ENCODE results near the gene CACNA1D.

CACNA1D gene

GRCh38 chr3:53581671-53582070, 87.3 kb downstream of the CACNA1D start:
- no peak for DNase-seq

GRCh38 chr3:53583161-53583690, 88.8 kb downstream of the CACNA1D start:
- no peak for DNase-seq

- no peak for DNase-seq
Observed at GRCh38 chr3:53585049-53585448, 90.6 kb downstream of the CACNA1D start.

GRCh38 chr3:53585627-53586026, 91.2 kb downstream of the CACNA1D start:
- DNase-seq, result no peak

GRCh38 chr3:53588122-53588521, 93.7 kb downstream of the CACNA1D start:
- no peak for DNase-seq

GRCh38 chr3:53589201-53589600, 94.8 kb downstream of the CACNA1D start:
- DNase-seq, result no peak

GRCh38 chr3:53589806-53590205, 95.4 kb downstream of the CACNA1D start:
- no peak for DNase-seq

- DNase-seq, result no peak
Observed at GRCh38 chr3:53590606-53591005, 96.2 kb downstream of the CACNA1D start.

GRCh38 chr3:53591646-53592045, 97.2 kb downstream of the CACNA1D start:
- DNase-seq, result no peak

- DNase-seq, result no peak
Observed at GRCh38 chr3:53592862-53593261, 98.5 kb downstream of the CACNA1D start.

GRCh38 chr3:53593611-53594010, 99.2 kb downstream of the CACNA1D start:
- no peak for DNase-seq

- DNase-seq, result no peak
Observed at GRCh38 chr3:53594276-53594675, 99.9 kb downstream of the CACNA1D start.

- DNase-seq, result no peak
Observed at GRCh38 chr3:53595660-53596059, 101.2 kb downstream of the CACNA1D start.

GRCh38 chr3:53597136-53597915, 102.9 kb downstream of the CACNA1D start:
- DNase-seq, result no peak

GRCh38 chr3:53599771-53600170, 105.4 kb downstream of the CACNA1D start:
- DNase-seq, result no peak

GRCh38 chr3:53602866-53603265, 108.5 kb downstream of the CACNA1D start:
- no peak for DNase-seq

GRCh38 chr3:53604232-53604631, 109.8 kb downstream of the CACNA1D start:
- DNase-seq, result no peak

GRCh38 chr3:53606793-53607192, 112.4 kb downstream of the CACNA1D start:
- DNase-seq, result no peak

- DNase-seq, result no peak
Observed at GRCh38 chr3:53612508-53612907, 118.1 kb downstream of the CACNA1D start.

GRCh38 chr3:53613125-53613524, 118.7 kb downstream of the CACNA1D start:
- DNase-seq, result no peak

- no peak for DNase-seq
Observed at GRCh38 chr3:53614307-53614706, 119.9 kb downstream of the CACNA1D start.

- no peak for DNase-seq
Observed at GRCh38 chr3:53616321-53616720, 121.9 kb downstream of the CACNA1D start.

GRCh38 chr3:53616971-53617892, 122.8 kb downstream of the CACNA1D start:
- DNase-seq, result no peak
